Activated CD4-positive, alpha-beta memory T cell treated with anti-CD3 and anti-CD28 coated beads for 36 hours (primary cell): Measurements from ENCODE around the gene THAP2. TPM values are rescaled to one million over a fixed set of nuclear protein-coding genes. Genes with fewer than 3 reads are reported as not detected.
A peak's percentile ranks its signal among the peaks of the same experiment; 100 is the strongest.

Source experiments
- CTCF ChIA-PET: fragments of 350-600 bp; sonication (Branson Sonifier 250); formaldehyde crosslinking; loops from one replicate; lab custom pipeline; 2021; ENCODE audit warnings: antibody characterized with exemption, inconsistent platforms; lab: Charles Lee
- POLR2A ChIA-PET: fragments of 350-600 bp; sonication (Branson Sonifier 250); formaldehyde crosslinking; loops from one replicate; lab custom pipeline; 2021; ENCODE audit warnings: antibody characterized with exemption; lab: Charles Lee
- DNase-seq: peaks from one replicate; pipeline ENCODE4 v3.0.0-alpha.2; 2020
- H3K27ac Mint-ChIP-seq: one replicate; pipeline ENCODE4 v1.8.0; 2021; ENCODE audit warnings: mixed read lengths
- H3K27me3 Mint-ChIP-seq: one replicate; pipeline ENCODE4 v1.8.0; 2021; ENCODE audit warnings: mixed read lengths
- H3K36me3 Mint-ChIP-seq: one replicate; pipeline ENCODE4 v1.8.0; 2021; ENCODE audit warnings: mixed read lengths
- H3K4me1 Mint-ChIP-seq: one replicate; pipeline ENCODE4 v1.8.0; 2021; ENCODE audit warnings: low read depth, mixed read lengths
- H3K4me3 Mint-ChIP-seq: one replicate; pipeline ENCODE4 v1.8.0; 2021; ENCODE audit warnings: mild to moderate bottlenecking, mixed read lengths
- H3K9me3 Mint-ChIP-seq: one replicate; pipeline ENCODE4 v1.8.0; 2021; ENCODE audit warnings: mixed read lengths
- intact Hi-C: fragments of 100-400 bp; cut with micrococcal nuclease; formaldehyde crosslinking; loops from one replicate; pipeline ENCODE4 v1.15.1; 2023
- total RNA-seq, 2 experiments: library from RNA; stranded (reverse); gene quantifications; one replicate each; pipeline ENCODE4 v1.2.3, GENCODE V29; 2021

The THAP2 gene
- 1 to 10 TPM; 9.4 to 9.5 TPM for total RNA-seq

GRCh38 chr12:71663561-71664410 is at the start of gene THAP2, which contains the start of gene ZFC3H1:
Gene THAP2, plus strand, starts transcription at chr12:71664301. Its CDS starts 209 bp downstream, at chr12:71664510.
Gene ZFC3H1, minus strand, starts transcription at chr12:71663848. Its CDS starts 238 bp downstream, at chr12:71663610.
- Mint-ChIP-seq H3K27ac (peak within 1 kb of the TSS; percentile 100), H3K4me1 (peaks cover 39% of the 10 kb centered on the region), H3K36me3 (peaks cover 46% of the 10 kb centered on the region), H3K4me3 (peak within 1 kb of the TSS; percentile 97), H3K9me3 (no peaks in the 10 kb centered on the region), H3K27me3 (no peaks in the 10 kb centered on the region)
- POLR2A ChIA-PET: interaction anchor here (0.8 to 5.9 kb wide), 15 partner anchors 8 to 176 kb away, joined by 3 to 132 read pairs (median 6); partner anchors contain the start of genes RAB21, TBC1D15 and TMEM19
- DNase-seq: peak; percentile 94
- CTCF ChIA-PET: interaction anchor here (0.7 to 5.4 kb wide), 7 partner anchors 11 to 91 kb away, joined by 3 to 50 read pairs (median 18); partner anchors contain the start of genes RAB21 and TMEM19
- intact Hi-C loops: loop anchor here (1.0 to 10.0 kb wide), 5 partner anchors 23 to 1421 kb away; partner anchors contain the start of genes CNOT2, TBC1D15, TMEM19 and TPH2

- DNase-seq: no peak
- ChIA-PET CTCF (interaction anchor here (1.0 kb wide), 1 partner anchor 15 kb away, joined by 4 read pairs; no protein-coding TSS in a partner anchor), POLR2A (no interaction called here)
- Mint-ChIP-seq H3K9me3 (no peaks in the 10 kb centered on the region), H3K36me3 (peaks cover 54% of the 10 kb centered on the region), H3K27me3 (no peaks in the 10 kb centered on the region), H3K27ac (peak overlapping the region; percentile 20), H3K4me3 (no peak overlapping the region), H3K4me1 (peaks cover 10% of the 10 kb centered on the region)
- intact Hi-C loops: loop anchor here (5.0 kb wide), 1 partner anchor 35 kb away; no protein-coding TSS in a partner anchor
Measured at GRCh38 chr12:71621938-71622337, 42.2 kb upstream of the THAP2 start.

- no peak overlapping the region for H3K4me3 Mint-ChIP-seq
- peaks cover 48% of the 10 kb centered on the region for H3K36me3 Mint-ChIP-seq
- CTCF ChIA-PET: interaction anchor here (0.7 to 3.9 kb wide), 2 partner anchors 11 to 26 kb away, joined by 3 to 29 read pairs; no protein-coding TSS in a partner anchor
- no peaks in the 10 kb centered on the region for H3K9me3 Mint-ChIP-seq
- H3K4me1 Mint-ChIP-seq: peaks cover 12% of the 10 kb centered on the region
- H3K27ac Mint-ChIP-seq: no peak overlapping the region
- POLR2A ChIA-PET: no interaction called here
- intact Hi-C loops: no loop called here
- no peak for DNase-seq
- no peaks in the 10 kb centered on the region for H3K27me3 Mint-ChIP-seq
Measured at GRCh38 chr12:71625476-71625875, 38.6 kb upstream of the THAP2 start.

GRCh38 chr12:71626098-71626497 is 38.0 kb upstream of the THAP2 start:
- H3K9me3 Mint-ChIP-seq: no peaks in the 10 kb centered on the region
- CTCF ChIA-PET: interaction anchor here (0.7 to 3.9 kb wide), 3 partner anchors 11 to 121 kb away, joined by 3 to 29 read pairs (median 3); no protein-coding TSS in a partner anchor
- H3K27ac Mint-ChIP-seq: peak overlapping the region; percentile 33
- no peak overlapping the region for H3K4me3 Mint-ChIP-seq
- peaks cover 10% of the 10 kb centered on the region for H3K4me1 Mint-ChIP-seq
- no peaks in the 10 kb centered on the region for H3K27me3 Mint-ChIP-seq
- intact Hi-C loops: no loop called here
- POLR2A ChIA-PET: no interaction called here
- peaks cover 46% of the 10 kb centered on the region for H3K36me3 Mint-ChIP-seq
- DNase-seq: no peak

- H3K27me3 Mint-ChIP-seq: no peaks in the 10 kb centered on the region
- H3K36me3 Mint-ChIP-seq: peaks cover 41% of the 10 kb centered on the region
- ChIA-PET POLR2A (no interaction called here), CTCF (interaction anchor here (1.1 to 3.9 kb wide), 5 partner anchors 10 to 124 kb away, joined by 3 to 29 read pairs (median 4); no protein-coding TSS in a partner anchor)
- no peak for DNase-seq
- H3K27ac Mint-ChIP-seq: no peak overlapping the region
- H3K4me3 Mint-ChIP-seq: no peak overlapping the region
- intact Hi-C loops: no loop called here
- peaks cover 10% of the 10 kb centered on the region for H3K4me1 Mint-ChIP-seq
- no peaks in the 10 kb centered on the region for H3K9me3 Mint-ChIP-seq
Measured at GRCh38 chr12:71626768-71627167, 37.3 kb upstream of the THAP2 start.

GRCh38 chr12:71627438-71628002 is 36.6 kb upstream of the THAP2 start:
- intact Hi-C loops: no loop called here
- Mint-ChIP-seq H3K36me3 (peaks cover 40% of the 10 kb centered on the region), H3K4me1 (peaks cover 10% of the 10 kb centered on the region), H3K4me3 (no peak overlapping the region), H3K9me3 (no peaks in the 10 kb centered on the region), H3K27me3 (no peaks in the 10 kb centered on the region), H3K27ac (no peak overlapping the region)
- no peak for DNase-seq
- ChIA-PET CTCF (interaction anchor here (0.8 to 3.9 kb wide), 6 partner anchors 9 to 124 kb away, joined by 3 to 29 read pairs (median 4); no protein-coding TSS in a partner anchor), POLR2A (interaction anchor here (0.6 kb wide), 1 partner anchor 20 kb away, joined by 3 read pairs; no protein-coding TSS in a partner anchor)

GRCh38 chr12:71636704-71637115 is 27.4 kb upstream of the THAP2 start:
- no peaks in the 10 kb centered on the region for H3K9me3 Mint-ChIP-seq
- H3K4me1 Mint-ChIP-seq: peaks cover 28% of the 10 kb centered on the region
- CTCF ChIA-PET: interaction anchor here (0.7 to 5.9 kb wide), 25 partner anchors 10 to 366 kb away, joined by 3 to 50 read pairs (median 6); partner anchors contain the start of genes RAB21, THAP2, TMEM19 and ZFC3H1
- POLR2A ChIA-PET: interaction anchor here (1.0 to 1.1 kb wide), 2 partner anchors 26 to 32 kb away, joined by 3 to 5 read pairs; no protein-coding TSS in a partner anchor
- H3K4me3 Mint-ChIP-seq: no peak overlapping the region
- intact Hi-C loops: loop anchor here (1.0 to 10.0 kb wide), 2 partner anchors 111 to 222 kb away; no protein-coding TSS in a partner anchor
- H3K27ac Mint-ChIP-seq: peak overlapping the region; percentile 46
- no peaks in the 10 kb centered on the region for H3K27me3 Mint-ChIP-seq
- H3K36me3 Mint-ChIP-seq: peaks cover 61% of the 10 kb centered on the region
- DNase-seq: no peak

- intact Hi-C loops: loop anchor here (10.0 kb wide), 1 partner anchor 224 kb away; no protein-coding TSS in a partner anchor
- Mint-ChIP-seq H3K27me3 (no peaks in the 10 kb centered on the region), H3K4me3 (no peak overlapping the region), H3K27ac (no peak overlapping the region), H3K4me1 (peaks cover 41% of the 10 kb centered on the region), H3K9me3 (no peaks in the 10 kb centered on the region), H3K36me3 (peaks cover 60% of the 10 kb centered on the region)
- DNase-seq: no peak
- ChIA-PET CTCF (interaction anchor here (0.7 to 5.9 kb wide), 4 partner anchors 24 to 117 kb away, joined by 4 to 50 read pairs (median 21); partner anchors contain the start of genes THAP2, TMEM19 and ZFC3H1), POLR2A (interaction anchor here (0.7 to 0.9 kb wide), 2 partner anchors 25 to 46 kb away, joined by 3 to 4 read pairs; partner anchors contain the start of genes THAP2 and ZFC3H1)
Measured at GRCh38 chr12:71638499-71638898, 25.6 kb upstream of the THAP2 start.

GRCh38 chr12:71639341-71639760 is 24.8 kb upstream of the THAP2 start:
- H3K36me3 Mint-ChIP-seq: peaks cover 61% of the 10 kb centered on the region
- H3K27ac Mint-ChIP-seq: no peak overlapping the region
- no peaks in the 10 kb centered on the region for H3K27me3 Mint-ChIP-seq
- H3K4me1 Mint-ChIP-seq: peaks cover 47% of the 10 kb centered on the region
- ChIA-PET CTCF (interaction anchor here (0.7 to 5.9 kb wide), 3 partner anchors 23 to 116 kb away, joined by 4 to 50 read pairs (median 7); partner anchors contain the start of genes THAP2 and ZFC3H1), POLR2A (interaction anchor here (0.9 kb wide), 1 partner anchor 45 kb away, joined by 4 read pairs; no protein-coding TSS in a partner anchor)
- H3K9me3 Mint-ChIP-seq: no peaks in the 10 kb centered on the region
- H3K4me3 Mint-ChIP-seq: no peak overlapping the region
- intact Hi-C loops: loop anchor here (10.0 kb wide), 1 partner anchor 225 kb away; no protein-coding TSS in a partner anchor
- no peak for DNase-seq

- no peak overlapping the region for H3K4me3 Mint-ChIP-seq
- no peak for DNase-seq
- CTCF ChIA-PET: interaction anchor here (1.2 to 5.9 kb wide), 3 partner anchors 22 to 107 kb away, joined by 3 to 50 read pairs (median 7); partner anchors contain the start of genes THAP2 and ZFC3H1
- H3K9me3 Mint-ChIP-seq: no peaks in the 10 kb centered on the region
- H3K27me3 Mint-ChIP-seq: no peaks in the 10 kb centered on the region
- intact Hi-C loops: loop anchor here (5.0 kb wide), 2 partner anchors 202 to 297 kb away; partner anchors contain the start of gene TPH2
- H3K36me3 Mint-ChIP-seq: peaks cover 61% of the 10 kb centered on the region
- POLR2A ChIA-PET: no interaction called here
- H3K4me1 Mint-ChIP-seq: peaks cover 50% of the 10 kb centered on the region
- H3K27ac Mint-ChIP-seq: no peak overlapping the region
Measured at GRCh38 chr12:71640316-71640715, 23.8 kb upstream of the THAP2 start.
